IMR-90 (cell line): Measurements from ENCODE around the gene TRPC4AP. TPM values are rescaled to one million over a fixed set of nuclear protein-coding genes. Genes with fewer than 3 reads are reported as not detected.

Experiments
- ATAC-seq: fragments of 200-7000 bp; cut with Tn5 transposase; 2 replicates; pipeline ENCODE4 v1.9.1; 2020; ENCODE audit warnings: low read depth, mild to moderate bottlenecking, moderate library complexity
- BruUV-seq: library from RNA; stranded (reverse); fragments of 400-500 nt; replicated peaks from 2 replicates; lab custom pipeline; 2021; lab: Mats Ljungman, UMichigan
- CTCF ChIA-PET: fragments of 300-600 bp; formaldehyde crosslinking; extraction: SDS; loops from one replicate; lab custom pipeline; 2021; ENCODE audit warnings: antibody characterized with exemption; lab: Yijun Ruan, JAX
- POLR2A ChIA-PET: fragments of 300-600 bp; sonication (Branson Sonifier 250); formaldehyde crosslinking; loops from one replicate; lab custom pipeline; 2022; ENCODE audit warnings: antibody characterized with exemption; ENCODE audit not compliant: unreplicated experiment; lab: Charles Lee
- DNase-seq: peaks from one replicate; pipeline ENCODE4 v3.0.0; 2013
- H2AFZ ChIP-seq: replicated peaks from 2 replicates; pipeline ENCODE3; 2013; ENCODE audit warnings: low read length, mild to moderate bottlenecking; ENCODE audit not compliant: poor library complexity
- H2AK5ac ChIP-seq: 2 replicates; pipeline ENCODE4 v1.6.1; 2013; ENCODE audit warnings: low read depth, low read length, inconsistent platforms
- H2AK9ac ChIP-seq: replicated peaks from 2 replicates; pipeline ENCODE3; 2013; ENCODE audit warnings: mild to moderate bottlenecking, low read depth, low read length, moderate library complexity; ENCODE audit not compliant: poor library complexity
- H2BK120ac ChIP-seq: 2 replicates; pipeline ENCODE4 v1.6.1; 2013; ENCODE audit warnings: low read depth, low read length, inconsistent platforms
- H2BK15ac ChIP-seq: 3 replicates; pipeline ENCODE4 v1.6.1; 2013; ENCODE audit warnings: low read depth, low read length, inconsistent platforms
- H2BK20ac ChIP-seq: 2 replicates; pipeline ENCODE4 v1.6.1; 2013; ENCODE audit warnings: low read depth, mild to moderate bottlenecking, inconsistent platforms, low read length, moderate library complexity
- H2BK5ac ChIP-seq: 2 replicates; pipeline ENCODE4 v1.6.1; 2013; ENCODE audit warnings: mild to moderate bottlenecking, low read depth, low read length, inconsistent platforms; ENCODE audit not compliant: poor library complexity, severe bottlenecking
- H3K14ac ChIP-seq: replicated peaks from 2 replicates; pipeline ENCODE4 v1.6.1; 2013; ENCODE audit warnings: low read depth, low read length, inconsistent platforms
- H3K18ac ChIP-seq: 2 replicates; pipeline ENCODE4 v1.6.1; 2013; ENCODE audit warnings: low read depth, low read length, control low read depth
- H3K23ac ChIP-seq: 2 replicates; pipeline ENCODE4 v1.6.1; 2013; ENCODE audit warnings: low read depth, low read length, inconsistent platforms
- H3K27ac ChIP-seq: 2 replicates; pipeline ENCODE4 v1.5.1; 2013; ENCODE audit warnings: mild to moderate bottlenecking, control low read depth, low read length; ENCODE audit not compliant: insufficient read depth
- H3K27me3 ChIP-seq: 2 replicates; pipeline ENCODE4 v1.6.1; 2013; ENCODE audit warnings: low read length; ENCODE audit not compliant: control insufficient read depth, insufficient read depth
- H3K36me3 ChIP-seq: 2 replicates; pipeline ENCODE4 v1.6.1; 2013; ENCODE audit warnings: low read length, mixed read lengths; ENCODE audit not compliant: control insufficient read depth, insufficient read depth
- H3K4ac ChIP-seq: 2 replicates; pipeline ENCODE4 v1.6.1; 2013; ENCODE audit warnings: low read depth, low read length, inconsistent platforms
- H3K4me1 ChIP-seq: 2 replicates; pipeline ENCODE4 v1.6.1; 2013; ENCODE audit warnings: low read length, mixed read lengths; ENCODE audit not compliant: control insufficient read depth, insufficient read depth
- H3K4me2 ChIP-seq: 2 replicates; pipeline ENCODE4 v1.6.1; 2013; ENCODE audit warnings: low read depth, mild to moderate bottlenecking, control low read depth, low read length, moderate library complexity
- H3K4me3 ChIP-seq: 2 replicates; pipeline ENCODE4 v1.5.1; 2013; ENCODE audit warnings: low read depth, mild to moderate bottlenecking, control low read depth, low read length, moderate library complexity; ENCODE audit not compliant: insufficient read depth
- H3K56ac ChIP-seq: 2 replicates; pipeline ENCODE4 v1.6.1; 2013; ENCODE audit warnings: low read length, inconsistent platforms; ENCODE audit not compliant: insufficient read depth; ENCODE audit errors: extremely low read depth
- H3K79me1 ChIP-seq, 2 experiments: 2 replicates each; pipeline ENCODE4 v1.6.1; 2013; ENCODE audit warnings: low read length in 2 of 2, inconsistent platforms in 1 of 2, low read depth in 1 of 2
- H3K9ac ChIP-seq: 2 replicates; pipeline ENCODE4 v1.6.1; 2013; ENCODE audit warnings: low read depth, low read length, control low read depth
- H3K9me1 ChIP-seq: 2 replicates; pipeline ENCODE4 v1.6.1; 2013; ENCODE audit warnings: low read length, inconsistent platforms; ENCODE audit not compliant: insufficient read depth
- H3K9me3 ChIP-seq: 2 replicates; pipeline ENCODE4 v1.6.1; 2013; ENCODE audit warnings: low read length; ENCODE audit not compliant: control insufficient read depth, insufficient read depth
- H4K20me1 ChIP-seq: 2 replicates; pipeline ENCODE4 v1.6.1; 2013; ENCODE audit warnings: low read length, inconsistent platforms; ENCODE audit not compliant: insufficient read depth
- H4K5ac ChIP-seq: 2 replicates; pipeline ENCODE4 v1.6.1; 2013; ENCODE audit warnings: mild to moderate bottlenecking, low read depth, low read length, control low read depth
- H4K8ac ChIP-seq, 2 experiments: 2 replicates each; pipeline ENCODE4 v1.6.1; 2013; ENCODE audit warnings: low read depth in 2 of 2, low read length in 2 of 2, control low read depth in 1 of 2, inconsistent platforms in 1 of 2
- H4K91ac ChIP-seq: 2 replicates; pipeline ENCODE4 v1.6.1; 2013; ENCODE audit warnings: low read depth, low read length, inconsistent platforms; ENCODE audit not compliant: insufficient read depth
- CEBPB ChIP-seq: IDR thresholded peaks from 2 replicates; pipeline ENCODE4 v1.6.1; 2012; ENCODE audit warnings: low read depth, low read length, improper control_type of control experiment
- NFE2L2 ChIP-seq: fragments of 150-350 bp; IDR thresholded peaks from 2 replicates; pipeline ENCODE4 v1.6.1; 2016; ENCODE audit warnings: low read depth, mild to moderate bottlenecking, low read length
- POLR2A ChIP-seq: IDR thresholded peaks from 2 replicates; pipeline ENCODE4 v1.6.1; 2012; ENCODE audit warnings: mild to moderate bottlenecking, low read depth, low read length
- WGBS, 2 experiments: methylation state at CpG; one replicate each; pipeline versions ENCODE4 v1.1.5 to v1.1.7; 2013; ENCODE audit warnings: missing lambda C conversion rate in 2 of 2; ENCODE audit not compliant: insufficient read length in 1 of 2; ENCODE audit errors: extremely low coverage in 2 of 2; 5-methylcytosine and 5-hydroxymethylcytosine counted together
- dilution Hi-C: fragments of 300-500 bp; cut with HindIII; formaldehyde crosslinking; loops from one replicate; pipeline ENCODE4 v1.14.3; 2018; ENCODE audit warnings: low sequenced_read_pairs; ENCODE audit not compliant: unreplicated experiment
- in situ Hi-C: fragments of 300-500 bp; cut with MboI; formaldehyde crosslinking; loops from 3 replicates; pipeline ENCODE4 v1.14.3; 2019; ENCODE audit warnings: low sequenced_read_pairs, inconsistent platforms, mixed read lengths
- intact Hi-C: fragments of 100-400 bp; cut with micrococcal nuclease; formaldehyde crosslinking; loops from 2 replicates; pipeline ENCODE4 v1.10.0; 2022
- polyA plus RNA-seq, 3 experiments: library from polyadenylated mRNA; depleted of rRNA; stranded (reverse); fragments of >200 nt; gene quantifications; 2 replicates each; pipeline ENCODE4 v1.2.3, GENCODE V29; 2012; ENCODE audit warnings: low replicate concordance in 1 of 3
- total RNA-seq: library from RNA; depleted of rRNA; stranded (reverse); fragments of >200 nt; gene quantifications from 2 replicates; pipeline ENCODE4 v1.2.3, GENCODE V29; 2012

Gene TRPC4AP
- total and polyA plus RNA-seq, 2 of the 4 experiments (the other 2 are of a cell fraction): 41.0 to 81.0 TPM

DNA sequence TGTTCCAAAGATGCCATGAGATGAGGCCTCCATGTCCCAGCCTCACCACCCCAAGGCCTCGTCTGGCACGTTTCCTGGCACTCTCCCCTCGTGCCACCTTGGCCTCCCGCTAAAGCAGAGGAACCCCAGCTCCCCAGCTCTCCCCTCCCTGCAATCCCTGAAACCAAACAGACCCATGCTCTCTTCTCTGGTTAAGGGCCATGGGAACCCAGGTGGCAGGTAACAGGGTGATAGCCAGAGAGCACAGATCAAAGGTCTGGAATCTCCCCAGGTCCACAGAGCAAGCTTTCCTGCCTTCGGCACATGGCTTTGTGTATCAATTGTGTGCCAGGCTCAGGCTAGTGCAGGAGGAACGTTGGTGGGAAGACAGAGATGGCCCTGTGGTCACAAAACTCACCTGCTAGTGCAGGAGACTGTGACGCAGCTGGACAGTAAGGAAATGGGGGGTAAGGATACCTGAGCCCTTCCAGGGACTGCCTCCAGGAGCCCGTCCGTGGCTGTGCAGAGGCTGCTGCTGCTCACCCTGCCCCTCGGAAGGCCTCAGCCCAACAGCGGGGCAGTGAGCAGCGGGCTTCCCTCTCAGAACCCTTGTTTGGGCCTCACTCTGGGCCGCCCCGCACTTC lies 98.0 kb downstream of the TRPC4AP start:
- H3K9me3 ChIP-seq: no peaks in the 10 kb centered on the region
- no peak for ATAC-seq
- no peak overlapping the region for H2BK15ac ChIP-seq
- ChIA-PET POLR2A (no interaction called here), CTCF (no interaction called here)
- H4K20me1 ChIP-seq: peaks cover 23% of the 10 kb centered on the region
- no peak overlapping the region for H2AK5ac ChIP-seq
- no peak overlapping the region for H4K5ac ChIP-seq
- peaks cover 55% of the 10 kb centered on the region; the same call in 1 of the 2 replicates for H3K36me3 ChIP-seq
- no peak overlapping the region for H2AK9ac ChIP-seq
- H3K56ac ChIP-seq: no peak overlapping the region
- no peak overlapping the region for H2AFZ ChIP-seq
- H3K4me1 ChIP-seq: no peaks in the 10 kb centered on the region
- H3K23ac ChIP-seq: no peak overlapping the region
- no TSS peak for BruUV-seq
- H3K9me1 ChIP-seq: peaks cover 2% of the 10 kb centered on the region; the same call in 1 of the 2 replicates
- H3K79me1 ChIP-seq: peaks cover 0 to 9% of the 10 kb centered on the region in 2 experiments; a peak in 3 of 4 replicates
- H2BK20ac ChIP-seq: no peak overlapping the region
- no peak overlapping the region for H3K18ac ChIP-seq
- in situ Hi-C loops (no loop called here), dilution Hi-C loops (no loop called here), intact Hi-C loops (no loop called here)
- no peak overlapping the region for H2BK5ac ChIP-seq
- DNase-seq: no peak
- no peak overlapping the region for H3K27ac ChIP-seq
- 79% methylated on average over 8 of the region's 14 CpGs; no CpG with 5 or more reads in 1 of the 2 experiments for WGBS, 2 experiments
- no peak overlapping the region for H4K91ac ChIP-seq
- no peak overlapping the region for H4K8ac ChIP-seq
- H2BK120ac ChIP-seq: no peak overlapping the region
- H3K4me3 ChIP-seq: no peak overlapping the region
- no peak overlapping the region for H3K14ac ChIP-seq
- no peak overlapping the region for H3K9ac ChIP-seq
- no peaks in the 10 kb centered on the region for H3K27me3 ChIP-seq
- no peak overlapping the region for H3K4ac ChIP-seq
- TF ChIP-seq POLR2A (no peak), NFE2L2 (no peak), CEBPB (no peak)
- H3K4me2 ChIP-seq: no peak overlapping the region
